NCI-H748 treated with DMSO at 0.1 percent for 48 hours (cell line): ENCODE measurements around the gene SPSB1.

Experiments
- DNase-seq: peaks from one replicate; lab custom pipeline; 2025; lab: John Stamatoyannopoulos, UW

The SPSB1 gene

GRCh38 chr1:9260059-9260766 is 32.5 kb upstream of the SPSB1 start:
- DNase-seq = no peak

DNA sequence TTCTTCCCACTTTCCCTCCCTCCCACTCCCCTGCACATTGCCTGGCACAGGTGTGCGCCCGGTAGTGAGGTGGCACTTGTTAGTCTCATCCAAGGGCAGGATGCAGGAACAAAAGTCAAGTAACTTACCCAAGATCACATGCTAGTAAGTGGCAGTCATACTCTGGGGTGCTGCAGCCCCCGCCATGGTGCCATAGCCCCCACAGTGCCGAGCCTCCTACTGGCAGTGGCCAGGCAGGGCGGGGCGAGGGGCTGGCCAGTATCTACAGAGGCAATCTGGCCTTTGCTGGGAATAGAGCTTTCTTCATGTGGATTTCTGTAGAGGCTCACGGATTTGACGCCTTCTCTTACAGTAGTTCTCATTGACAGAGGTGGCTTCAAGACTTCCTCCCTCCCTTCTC is 31.2 kb upstream of the SPSB1 start:
- DNase-seq = no peak

- DNase-seq = no peak
These were observed 30.4 kb upstream of the SPSB1 start for GRCh38 chr1:9262096-9262986.

DNA sequence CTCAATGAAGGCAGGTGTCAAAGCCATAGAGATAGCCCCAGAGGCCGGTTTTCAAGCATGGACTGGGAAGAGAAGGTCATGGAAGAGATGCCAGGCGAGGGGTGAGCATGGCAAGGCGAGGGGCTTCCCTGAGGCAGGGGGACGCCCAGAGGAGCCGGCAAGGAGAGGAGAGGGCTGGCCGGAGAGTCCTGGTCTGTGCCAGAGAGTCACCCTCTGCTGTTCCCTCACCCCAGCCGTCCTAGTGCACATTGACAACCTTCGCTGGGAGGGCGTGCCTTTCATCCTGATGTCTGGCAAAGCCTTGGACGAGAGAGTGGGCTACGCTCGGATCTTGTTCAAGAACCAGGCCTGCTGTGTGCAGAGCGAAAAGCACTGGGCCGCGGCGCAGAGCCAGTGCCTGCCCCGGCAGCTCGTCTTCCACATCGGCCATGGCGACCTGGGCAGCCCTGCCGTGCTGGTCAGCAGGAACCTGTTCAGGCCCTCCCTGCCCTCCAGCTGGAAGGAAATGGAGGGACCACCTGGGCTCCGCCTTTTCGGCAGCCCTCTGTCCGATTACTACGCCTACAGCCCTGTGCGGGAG is 29.3 kb upstream of the SPSB1 start:
- DNase-seq = no peak

DNA sequence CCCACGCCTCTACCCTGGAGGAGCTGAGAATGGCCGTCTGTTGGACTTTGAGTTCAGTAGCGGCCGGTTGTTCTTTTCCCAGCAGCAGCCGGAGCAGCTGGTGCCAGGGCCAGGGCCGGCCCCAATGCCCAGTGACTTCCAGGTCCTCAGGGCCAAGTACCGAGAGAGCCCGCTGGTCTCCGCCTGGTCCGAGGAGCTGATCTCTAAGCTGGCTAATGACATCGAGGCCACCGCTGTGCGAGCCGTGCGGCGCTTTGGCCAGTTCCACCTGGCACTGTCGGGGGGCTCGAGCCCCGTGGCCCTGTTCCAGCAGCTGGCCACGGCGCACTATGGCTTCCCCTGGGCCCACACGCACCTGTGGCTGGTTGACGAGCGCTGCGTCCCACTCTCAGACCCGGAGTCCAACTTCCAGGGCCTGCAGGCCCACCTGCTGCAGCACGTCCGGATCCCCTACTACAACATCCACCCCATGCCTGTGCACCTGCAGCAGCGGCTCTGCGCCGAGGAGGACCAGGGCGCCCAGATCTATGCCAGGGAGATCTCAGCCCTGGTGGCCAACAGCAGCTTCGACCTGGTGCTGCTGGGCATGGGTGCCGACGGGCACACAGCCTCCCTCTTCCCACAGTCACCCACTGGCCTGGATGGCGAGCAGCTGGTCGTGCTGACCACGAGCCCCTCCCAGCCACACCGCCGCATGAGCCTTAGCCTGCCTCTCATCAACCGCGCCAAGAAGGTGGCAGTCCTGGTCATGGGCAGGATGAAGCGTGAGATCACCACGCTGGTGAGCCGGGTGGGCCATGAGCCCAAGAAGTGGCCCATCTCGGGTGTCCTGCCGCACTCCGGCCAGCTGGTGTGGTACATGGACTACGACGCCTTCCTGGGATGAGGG is 28.5 kb upstream of the SPSB1 start:
- DNase-seq = no peak

GRCh38 chr1:9265037-9265436 is 27.7 kb upstream of the SPSB1 start:
- DNase-seq = no peak

DNA sequence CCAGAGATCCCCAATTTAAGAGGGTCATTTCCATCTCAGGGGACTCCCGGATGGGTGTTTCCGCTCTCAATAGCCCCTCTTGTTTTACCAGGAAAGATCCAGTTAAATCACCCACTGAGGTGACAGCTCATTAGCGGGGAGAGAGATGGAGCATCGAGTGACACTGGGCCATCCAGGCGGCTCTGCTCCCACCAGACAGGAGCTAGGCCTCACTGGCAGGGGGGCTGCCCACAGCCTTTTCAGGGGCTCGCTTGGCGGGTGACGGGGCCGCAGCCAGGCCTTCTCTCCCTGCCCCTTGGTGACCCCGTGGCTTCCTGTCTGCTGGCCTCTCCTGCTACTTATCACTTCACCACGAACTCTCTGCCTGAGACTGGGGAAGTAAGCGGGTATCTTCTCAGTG is 26.7 kb upstream of the SPSB1 start:
- no peak for DNase-seq

GRCh38 chr1:9267352-9267686 is 25.4 kb upstream of the SPSB1 start:
- no peak for DNase-seq

DNA sequence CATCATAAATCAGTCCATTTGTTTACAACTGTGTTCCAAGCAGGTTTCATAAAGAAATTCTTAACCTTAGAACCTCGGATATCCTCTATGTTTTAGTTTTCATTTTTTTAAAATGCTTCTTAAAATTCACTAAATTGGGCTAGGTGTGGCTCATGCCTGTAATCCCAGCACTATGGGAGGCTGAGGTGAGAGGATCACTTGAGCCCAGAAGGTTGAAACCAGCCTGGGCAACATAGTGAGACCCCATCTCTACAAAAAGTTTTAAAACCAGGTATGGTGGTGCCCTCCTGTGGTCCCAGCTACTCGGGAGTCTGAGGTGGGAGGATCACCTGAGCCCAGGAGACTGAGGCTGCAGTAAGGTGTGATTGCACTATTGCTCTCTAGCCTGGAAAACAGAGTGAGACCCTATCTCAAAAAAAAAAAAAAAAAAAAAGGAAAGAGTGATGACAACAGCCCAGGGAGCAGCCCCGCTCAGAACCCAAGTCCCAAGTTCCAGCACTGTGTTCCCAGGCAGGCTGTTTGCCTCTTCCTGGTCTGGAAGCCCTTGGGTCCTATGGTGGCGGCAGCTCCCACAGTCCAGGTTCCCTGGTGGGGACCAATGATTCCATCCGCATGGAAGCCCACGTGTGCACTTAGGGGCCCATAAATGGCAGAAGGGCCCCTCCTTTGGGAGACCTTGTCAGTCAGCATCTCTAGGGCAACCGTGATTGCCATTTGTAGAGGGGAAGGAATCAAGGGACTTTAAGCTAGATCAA is 24.7 kb upstream of the SPSB1 start:
- no peak for DNase-seq

GRCh38 chr1:9269078-9269501 is 23.6 kb upstream of the SPSB1 start:
- DNase-seq = no peak

DNA sequence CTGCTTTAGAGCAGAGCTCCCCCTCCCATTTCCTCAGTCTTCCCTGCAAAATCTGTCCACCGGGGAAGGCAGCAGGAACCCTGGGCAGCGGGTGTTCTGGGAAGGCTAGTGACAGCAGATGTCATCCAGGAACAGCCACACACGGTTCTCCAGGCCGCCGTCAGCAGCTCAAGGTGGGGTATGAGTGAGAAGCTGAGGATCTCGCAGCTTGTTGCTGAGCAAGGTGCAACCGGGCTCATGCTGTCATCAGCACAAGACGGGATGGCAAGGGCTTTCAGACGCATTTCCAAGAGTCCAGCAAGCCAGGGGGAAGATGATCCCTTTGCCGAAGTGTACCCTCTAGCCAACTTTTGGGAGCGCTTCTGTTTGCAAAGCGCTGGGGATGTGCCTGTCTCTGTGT is 23.0 kb upstream of the SPSB1 start:
- no peak for DNase-seq

GRCh38 chr1:9270290-9270883 is 22.3 kb upstream of the SPSB1 start:
- DNase-seq = no peak

DNA sequence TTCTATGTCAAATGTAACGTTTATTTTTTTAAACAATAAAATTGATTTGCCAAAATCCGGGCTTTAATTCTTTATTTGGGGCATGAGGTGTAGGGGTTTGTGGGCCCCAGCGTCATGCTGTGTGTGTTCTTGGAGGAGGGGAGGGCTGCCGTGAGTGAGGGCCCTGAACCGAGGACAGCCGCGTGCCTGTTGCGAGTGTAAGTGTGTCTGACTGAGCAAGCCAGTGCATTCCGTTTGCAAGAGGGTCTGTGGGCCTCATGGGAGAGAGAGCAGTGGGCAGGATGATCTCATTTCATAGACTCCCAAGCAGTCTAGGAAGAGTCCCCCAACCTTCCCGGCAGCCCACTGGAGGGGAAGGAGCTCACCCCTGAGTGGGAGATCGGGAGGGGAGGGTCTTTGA is 21.4 kb upstream of the SPSB1 start:
- no peak for DNase-seq

DNA sequence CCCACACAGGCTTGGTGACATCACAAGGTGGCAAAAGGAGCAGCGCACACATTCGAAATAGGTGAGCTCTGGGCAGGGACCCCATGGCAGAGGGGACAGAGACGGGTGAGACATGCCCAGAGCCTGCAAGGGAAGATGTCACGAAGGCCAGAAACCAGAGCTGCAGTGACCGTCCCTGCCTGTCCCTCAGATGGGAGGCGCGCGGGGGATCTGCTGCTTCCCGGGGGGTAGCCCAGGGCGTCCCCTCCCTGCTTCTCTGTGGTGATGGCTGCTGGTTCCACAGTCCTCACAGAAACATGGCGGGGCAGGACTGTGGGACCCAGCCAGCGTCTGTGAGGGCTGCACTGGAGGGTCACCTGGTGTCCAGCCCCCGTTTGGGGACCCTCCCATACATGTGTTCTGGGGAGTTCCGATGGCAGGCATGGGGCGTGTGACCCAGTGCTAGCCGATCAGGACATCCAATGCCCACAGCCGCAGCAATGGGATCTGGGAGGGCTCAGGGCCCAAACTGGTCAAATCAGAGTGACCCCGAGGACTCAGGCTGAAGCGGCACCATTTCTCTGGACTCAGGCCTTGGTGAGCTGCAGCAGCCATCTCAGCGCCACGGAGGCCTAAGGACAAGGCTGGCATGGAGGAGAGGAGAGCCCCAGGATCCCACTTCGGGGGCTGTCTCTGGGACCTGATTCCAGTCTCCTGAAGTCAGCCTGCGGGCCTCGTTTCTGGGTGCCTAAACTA is 20.7 kb upstream of the SPSB1 start:
- DNase-seq = no peak

DNA sequence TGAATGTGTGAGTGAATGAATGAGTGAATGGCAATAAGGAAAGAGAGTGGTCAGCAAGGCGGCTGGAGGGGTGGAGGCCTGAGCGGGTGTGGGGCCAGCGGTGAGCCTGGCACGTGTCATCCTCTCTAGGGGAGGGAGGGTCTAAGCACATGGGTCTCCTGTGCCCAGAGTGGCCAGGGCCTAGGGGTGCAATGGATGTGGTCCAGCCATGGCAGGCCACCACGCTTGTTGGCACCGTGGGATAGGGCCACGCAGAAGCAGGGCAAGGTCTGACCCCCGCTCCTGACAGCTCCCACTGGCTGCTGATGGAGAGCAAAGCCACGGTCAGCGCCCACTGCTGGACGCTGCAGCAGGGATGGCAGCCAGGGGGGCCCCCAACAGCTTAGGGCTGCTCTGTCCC is 19.5 kb upstream of the SPSB1 start:
- no peak for DNase-seq

DNA sequence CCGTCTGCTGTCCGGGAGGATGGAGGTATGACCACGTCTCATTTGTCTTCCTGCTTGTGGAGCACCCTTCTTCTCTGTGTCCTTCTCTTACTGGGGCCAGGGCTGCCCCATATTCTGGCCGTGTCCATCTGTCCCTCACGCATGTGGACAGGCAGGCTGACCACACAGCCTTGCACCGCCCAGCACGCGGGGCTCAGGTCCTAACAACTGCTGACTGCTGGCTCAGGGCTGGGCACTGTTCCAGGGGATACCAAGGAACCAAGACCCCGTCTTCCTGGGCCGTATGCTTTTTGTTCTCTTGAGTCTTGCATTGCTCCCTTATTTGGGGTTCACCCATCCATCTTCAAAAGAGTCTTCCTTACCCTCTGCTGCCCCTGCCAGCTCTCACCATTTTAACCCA is 17.5 kb upstream of the SPSB1 start:
- no peak for DNase-seq

GRCh38 chr1:9275567-9276034 is 17.1 kb upstream of the SPSB1 start:
- no peak for DNase-seq

DNA sequence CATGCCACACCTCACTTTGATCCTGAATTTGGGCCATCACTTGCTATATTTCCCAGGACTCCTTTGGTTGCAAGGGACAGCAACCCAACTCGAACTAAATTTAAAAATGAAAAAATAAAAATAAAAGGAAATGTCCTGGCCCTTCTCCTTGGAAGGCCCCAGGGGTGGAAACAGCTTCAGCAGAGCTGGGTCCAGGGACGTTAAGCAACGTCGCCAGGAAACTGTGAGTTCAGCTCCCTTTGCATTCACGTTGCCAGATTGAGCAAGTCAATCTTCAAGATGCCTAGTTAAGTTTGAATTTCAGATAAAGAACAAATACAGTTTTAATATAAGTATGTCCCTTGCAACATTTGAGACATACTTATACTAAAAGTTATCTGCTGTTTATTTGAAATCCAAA is 14.6 kb upstream of the SPSB1 start:
- DNase-seq = no peak

GRCh38 chr1:9278585-9279153 is 14.0 kb upstream of the SPSB1 start:
- DNase-seq = no peak
